A549 (cell line): ENCODE results near the gene ACTR8. TPM values are rescaled to one million over a fixed set of nuclear protein-coding genes. Genes with fewer than 3 reads are reported as not detected.

Source experiments
- ATAC-seq, 2 experiments: fragments of 200-7000 bp in 1 of 2; fragments of >200 bp in 1 of 2; cut with Nextera tagmentation in 1 of 2; cut with Tn5 transposase in 1 of 2; 3 replicates each; pipeline versions ENCODE4 v1.8.0 to v1.9.1; 2018 to 2020; ENCODE audit warnings: mild to moderate bottlenecking in 1 of 2, moderate library complexity in 1 of 2
- CTCF ChIA-PET: fragments of 300-600 bp; sonication (Branson Sonifier 250); formaldehyde crosslinking; extraction: SDS; loops from one replicate; lab custom pipeline; 2021; ENCODE audit warnings: antibody characterized with exemption, inconsistent platforms; lab: Yijun Ruan, JAX
- POLR2A ChIA-PET: fragments of 350-600 bp; formaldehyde crosslinking; extraction: SDS; loops from one replicate; lab custom pipeline; 2021; ENCODE audit warnings: antibody characterized with exemption, inconsistent platforms; lab: Yijun Ruan, JAX
- DNase-seq, 2 experiments: peaks; one replicate each; pipeline versions ENCODE4 v3.0.0 to v3.0.0-alpha.2; 2011 to 2016; ENCODE audit warnings: low read depth in 1 of 2, low spot score in 1 of 2
- FAIRE-seq: peaks from 2 replicates; lab custom pipeline; 2011; peaks lifted over from hg19 to GRCh38; lab: Jason Lieb, UNC
- H3K27ac ChIP-seq, 2 experiments: fragments of >200 bp; sonication (Bioruptor Twin); formaldehyde crosslinking; 3 replicates each; pipeline ENCODE4 v1.5.1; 2016 to 2017
- H3K4me1 ChIP-seq: fragments of >200 bp; sonication (Bioruptor Twin); formaldehyde crosslinking; 3 replicates; pipeline ENCODE4 v1.6.1; 2016
- H3K4me2 ChIP-seq: fragments of >200 bp; sonication (Bioruptor Twin); formaldehyde crosslinking; 3 replicates; pipeline ENCODE4 v1.6.1; 2016
- H3K4me3 ChIP-seq: fragments of >200 bp; sonication (Bioruptor Twin); formaldehyde crosslinking; 3 replicates; pipeline ENCODE4 v1.5.1; 2016
- H3K9me3 ChIP-seq: fragments of >200 bp; sonication (Bioruptor Twin); formaldehyde crosslinking; 3 replicates; pipeline ENCODE4 v1.6.1; 2016
- CBX2 ChIP-seq: fragments of 200-600 bp; sonication (generic); IDR thresholded peaks from 2 replicates; pipeline ENCODE4 v1.6.1; 2016; ENCODE audit warnings: low read depth, mild to moderate bottlenecking, borderline replicate concordance
- CBX8 ChIP-seq: fragments of 200-600 bp; sonication (generic); IDR thresholded peaks from 2 replicates; pipeline ENCODE4 v1.6.1; 2016
- CHD4 ChIP-seq: fragments of 200-600 bp; sonication (generic); IDR thresholded peaks from 2 replicates; pipeline ENCODE4 v1.6.1; 2016; ENCODE audit warnings: antibody characterized with exemption, mild to moderate bottlenecking, borderline replicate concordance
- CTCF ChIP-seq: fragments of >200 bp; sonication (Bioruptor Twin); formaldehyde crosslinking; IDR thresholded peaks from 3 replicates; pipeline ENCODE4 v1.5.1; 2016
- ESRRA ChIP-seq: fragments of 150-350 bp; IDR thresholded peaks from 2 replicates; pipeline ENCODE4 v1.6.1; 2014; ENCODE audit warnings: mild to moderate bottlenecking, low read length, borderline replicate concordance
- FOSL2 ChIP-seq, 2 experiments: fragments of 450-650 bp in 1 of 2; fragments of >200 bp in 1 of 2; sonication (Bioruptor Twin) in 1 of 2; formaldehyde crosslinking; IDR thresholded peaks; 2 replicates each; pipeline versions ENCODE4 v1.5.0 to v1.6.1; 2016 to 2020; ENCODE audit warnings: mild to moderate bottlenecking in 1 of 2, moderate library complexity in 1 of 2
- FOXS1 ChIP-seq: fragments of 250-450 bp; sonication (Bioruptor Pico); IDR thresholded peaks from 2 replicates; pipeline ENCODE4 v1.5.0; 2020; ENCODE audit warnings: mild to moderate bottlenecking, moderate library complexity
- HOXA7 ChIP-seq: fragments of 250-450 bp; sonication (Bioruptor Pico); IDR thresholded peaks from 2 replicates; pipeline ENCODE4 v1.5.0; 2020; ENCODE audit warnings: mild to moderate bottlenecking, moderate library complexity
- KDM5A ChIP-seq: fragments of 200-600 bp; sonication (generic); IDR thresholded peaks from 2 replicates; pipeline ENCODE4 v1.6.1; 2016; ENCODE audit warnings: antibody characterized with exemption, mild to moderate bottlenecking
- MAFK ChIP-seq: fragments of 450-650 bp; IDR thresholded peaks from 2 replicates; pipeline ENCODE4 v1.6.1; 2014; ENCODE audit not compliant: partially characterized antibody
- NFE2L2 ChIP-seq: fragments of 150-350 bp; conservative IDR thresholded peaks from 2 replicates; pipeline ENCODE4 v1.6.1; 2014; ENCODE audit warnings: low read length
- POLR2AphosphoS2 ChIP-seq: conservative IDR thresholded peaks from 2 replicates; pipeline ENCODE4 v1.6.1; 2012; ENCODE audit warnings: low read length, improper control_type of control experiment, inconsistent platforms
- RAD21 ChIP-seq, 2 experiments: fragments of >200 bp in 1 of 2; sonication (Bioruptor Twin) in 1 of 2; formaldehyde crosslinking in 1 of 2; IDR thresholded peaks in 1 of 2; conservative IDR thresholded peaks in 1 of 2; 2 replicates in 1 of 2; 3 replicates in 1 of 2; pipeline ENCODE4 v1.6.1; 2012 to 2018; ENCODE audit warnings: inconsistent platforms in 1 of 2
- RCOR1 ChIP-seq: fragments of 150-350 bp; IDR thresholded peaks from 2 replicates; pipeline ENCODE4 v1.6.1; 2014; ENCODE audit warnings: antibody characterized with exemption, low read length, low read depth
- SREBF2 ChIP-seq: fragments of 450-650 bp; IDR thresholded peaks from 2 replicates; pipeline ENCODE4 v1.6.1; 2014; ENCODE audit warnings: mild to moderate bottlenecking, moderate library complexity
- TP53 ChIP-seq: fragments of 250-450 bp; sonication (Bioruptor Pico); IDR thresholded peaks from 2 replicates; pipeline ENCODE4 v1.5.0; 2021; ENCODE audit warnings: mild to moderate bottlenecking, moderate library complexity
- USF2 ChIP-seq: fragments of 450-650 bp; IDR thresholded peaks from 2 replicates; pipeline ENCODE4 v1.6.1; 2014; ENCODE audit warnings: antibody characterized with exemption
- ZFP36 ChIP-seq: fragments of 450-650 bp; IDR thresholded peaks from 2 replicates; pipeline ENCODE4 v1.6.1; 2014; ENCODE audit warnings: borderline replicate concordance; ENCODE audit not compliant: partially characterized antibody
- WGBS: methylation state at CpG from one replicate; pipeline ENCODE4 v1.1.6; 2017; ENCODE audit errors: missing lambda C conversion rate; 5-methylcytosine and 5-hydroxymethylcytosine counted together
- polyA plus RNA-seq, 4 experiments: library from polyadenylated mRNA; depleted of rRNA in 3 of 4; stranded (reverse); fragments of >200 nt; fragmentation: RNase III in 1 of 4; extraction: RNeasy Plus Mini Kit Qiagen cat#74134 plus additional on column Dnase treatment in 1 of 4; gene quantifications; 2 replicates in 3 of 4; 3 replicates in 1 of 4; pipeline ENCODE4 v1.2.3, GENCODE V29; 2011 to 2017
- TF ChIP-seq, protein P1 (sequence below): IDR thresholded peaks from 2 replicates; pipeline ENCODE4 v1.6.1; 2012

ACTR8 gene
- polyA plus RNA-seq, 2 of the 4 experiments (the other 2 are of a cell fraction) = 12.8 to 19.4 TPM

DNA sequence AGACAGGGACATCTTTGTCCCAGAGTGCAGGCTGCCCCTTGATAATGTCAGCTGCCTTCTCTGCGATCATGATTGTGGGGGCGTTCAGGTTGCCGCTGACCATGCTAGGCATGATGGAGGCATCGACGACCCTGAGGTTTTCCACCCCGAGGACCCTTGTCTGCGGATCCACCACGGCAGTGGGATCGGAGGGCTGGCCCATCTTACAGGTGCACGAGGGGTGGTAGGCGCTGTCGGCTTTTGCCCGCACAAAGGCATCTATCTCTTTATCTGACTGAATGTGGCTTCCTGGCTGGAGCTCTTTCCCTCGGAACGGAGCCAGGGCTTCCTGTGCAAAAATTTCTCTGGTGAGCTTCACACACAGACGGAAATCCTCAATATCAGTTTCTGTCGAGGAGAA, 64.1 kb downstream of the ACTR8 start:
- FAIRE-seq (no peak), DNase-seq (no peak), ATAC-seq (no peak)
- Histone ChIP-seq H3K9me3 (no peaks in the 10 kb centered on the region), H3K27ac (no peak overlapping the region), H3K4me2 (no peak overlapping the region), H3K4me1 (no peaks in the 10 kb centered on the region), H3K4me3 (no peak overlapping the region)
- ChIA-PET CTCF (no interaction called here), POLR2A (no interaction called here)
- WGBS = 90% methylated on average over 10 of the region's 17 CpGs
- no peak for TF ChIP-seq USF2

- H3K4me2 ChIP-seq = no peak overlapping the region
- no peak for DNase-seq
- TF ChIP-seq FOSL2 (IDR thresholded peaks at IDR 0.05) (no peak), FOSL2 (CRISPR knock-in tag; IDR thresholded peaks at IDR 0.05) (no peak), CBX2 (no peak), NFE2L2 (no peak), FOXS1 (CRISPR knock-in tag) (no peak), HOXA7 (CRISPR knock-in tag) (no peak), TP53 (CRISPR knock-in tag) (no peak), SREBF2 (no peak), KDM5A (no peak), CTCF (no peak), ESRRA (no peak), ZFP36 (no peak), CHD4 (no peak), POLR2AphosphoS2 (no peak), MAFK (no peak), CBX8 (no peak), RAD21 (conservative IDR thresholded peaks at IDR 0.05 in 1 of 2, IDR thresholded peaks at IDR 0.05 in 1 of 2) (no peak), RCOR1 (no peak)
- TF ChIP-seq, protein P1, sequence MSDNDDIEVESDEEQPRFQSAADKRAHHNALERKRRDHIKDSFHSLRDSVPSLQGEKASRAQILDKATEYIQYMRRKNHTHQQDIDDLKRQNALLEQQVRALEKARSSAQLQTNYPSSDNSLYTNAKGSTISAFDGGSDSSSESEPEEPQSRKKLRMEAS = no peak
- TF ChIP-seq, all 56 proteins: peak for 0
- 90% methylated on average over 2 of the region's 6 CpGs for WGBS
- FAIRE-seq (no peak), ATAC-seq (no peak)
- Histone ChIP-seq H3K4me3 (no peak overlapping the region), H3K9me3 (no peaks in the 10 kb centered on the region), H3K4me1 (no peaks in the 10 kb centered on the region), H3K27ac (no peak overlapping the region)
- CTCF ChIA-PET = no interaction called here
- POLR2A ChIA-PET = no interaction called here
Observed at GRCh38 chr3:53817211-53817610, 64.7 kb downstream of the ACTR8 start.

Other genes starting within 250 kb of the ACTR8 start
- 1.1 and 2.0 TPM in 2 replicates for gene CHDH, start 35.7 kb downstream of the ACTR8 start, polyA plus RNA-seq (2011; rRNA removed)
- 2.1 to 3.3 TPM (median 2.8 TPM) in 3 replicates for gene CHDH, start 35.7 kb downstream of the ACTR8 start, polyA plus RNA-seq (2017; fragmentation: RNase III; extraction: RNeasy Plus Mini Kit Qiagen cat#74134 plus additional on column Dnase treatment)
- 2.2 and 2.9 TPM in 2 replicates for gene IL17RB, start 35.6 kb downstream of the ACTR8 start, polyA plus RNA-seq (2011; rRNA removed)
- 1.7 to 2.3 TPM (median 1.9 TPM) in 3 replicates for gene IL17RB, start 35.6 kb downstream of the ACTR8 start, polyA plus RNA-seq (2017; fragmentation: RNase III; extraction: RNeasy Plus Mini Kit Qiagen cat#74134 plus additional on column Dnase treatment)
- 46.6 and 54.3 TPM in 2 replicates for gene SELENOK, start 9.7 kb upstream of the ACTR8 start, polyA plus RNA-seq (2011; rRNA removed)
- 43.2 to 44.3 TPM (median 43.2 TPM) in 3 replicates for gene SELENOK, start 9.7 kb upstream of the ACTR8 start, polyA plus RNA-seq (2017; fragmentation: RNase III; extraction: RNeasy Plus Mini Kit Qiagen cat#74134 plus additional on column Dnase treatment)
- gene CACNA2D3, start 240.4 kb upstream of the ACTR8 start, polyA plus RNA-seq (2011; rRNA removed) = 0.04 and 0.05 TPM in 2 replicates
- gene CACNA2D3, start 240.4 kb upstream of the ACTR8 start, polyA plus RNA-seq (2017; fragmentation: RNase III; extraction: RNeasy Plus Mini Kit Qiagen cat#74134 plus additional on column Dnase treatment) = 0.03 to 0.12 TPM (median 0.05 TPM) in 3 replicates